DND-41 (cell line): ENCODE data around the gene LAPTM4A.

Experiments
- ATAC-seq: fragments of 200-7000 bp; cut with Tn5 transposase; 3 replicates; pipeline ENCODE4 v1.9.1; 2021; ENCODE audit warnings: low read depth; ENCODE audit not compliant: insufficient read depth
- DNase-seq: peaks from one replicate; pipeline ENCODE4 v3.0.0-alpha.2; 2020
- H2AFZ ChIP-seq: 2 replicates; pipeline ENCODE4 v1.6.0; 2012; ENCODE audit warnings: low read depth, low read length
- H3K27ac ChIP-seq: 2 replicates; pipeline ENCODE4 v1.5.1; 2012; ENCODE audit warnings: low read length, inconsistent platforms
- H3K27me3 ChIP-seq: fragments of 200-600 bp; sonication (generic); 2 replicates; pipeline ENCODE4 v1.6.0; 2012; ENCODE audit warnings: low read length, mild to moderate bottlenecking, inconsistent platforms; ENCODE audit not compliant: insufficient read depth, poor library complexity
- H3K36me3 ChIP-seq: 2 replicates; pipeline ENCODE4 v1.5.1; 2012; ENCODE audit warnings: low read length, inconsistent platforms; ENCODE audit not compliant: insufficient read depth
- H3K4me1 ChIP-seq: 2 replicates; pipeline ENCODE4 v1.5.1; 2012; ENCODE audit warnings: mild to moderate bottlenecking, low read length; ENCODE audit not compliant: insufficient read depth
- H3K4me2 ChIP-seq: 2 replicates; pipeline ENCODE4 v1.6.0; 2012; ENCODE audit warnings: mild to moderate bottlenecking, moderate library complexity, low read length, inconsistent platforms; ENCODE audit not compliant: insufficient read depth
- H3K4me3 ChIP-seq, 2 experiments: fragments of 200-600 bp in 1 of 2; shearing (Covaris generic) in 1 of 2; 2 replicates each; pipeline ENCODE4 v1.5.1; 2012 to 2016; ENCODE audit warnings: inconsistent platforms in 2 of 2, low read length in 2 of 2, mild to moderate bottlenecking in 2 of 2, low read depth in 1 of 2, moderate library complexity in 1 of 2
- H3K79me2 ChIP-seq: 2 replicates; pipeline ENCODE4 v1.6.0; 2012; ENCODE audit warnings: low read length, inconsistent platforms; ENCODE audit not compliant: insufficient read depth
- H3K9ac ChIP-seq: 2 replicates; pipeline ENCODE4 v1.6.0; 2012; ENCODE audit warnings: low read depth, mild to moderate bottlenecking, inconsistent platforms, low read length, moderate library complexity
- H3K9me3 ChIP-seq: 2 replicates; pipeline ENCODE4 v1.5.1; 2012; ENCODE audit warnings: low read length, moderate library complexity, mild to moderate bottlenecking, inconsistent platforms; ENCODE audit not compliant: insufficient read depth, severe bottlenecking
- H4K20me1 ChIP-seq: 2 replicates; pipeline ENCODE4 v1.6.0; 2012; ENCODE audit warnings: low read length; ENCODE audit not compliant: insufficient read depth
- CTCF ChIP-seq: IDR thresholded peaks from 2 replicates; pipeline ENCODE4 v1.5.1; 2012; ENCODE audit warnings: borderline replicate concordance, low read length, moderate library complexity, mild to moderate bottlenecking; ENCODE audit not compliant: poor library complexity, severe bottlenecking; ENCODE audit errors: extremely low read depth
- EZH2 ChIP-seq: IDR thresholded peaks from 3 replicates; pipeline ENCODE4 v1.6.1; 2012; ENCODE audit warnings: borderline replicate concordance, low read depth, mild to moderate bottlenecking, moderate library complexity, low read length, inconsistent platforms; ENCODE audit not compliant: severe bottlenecking

Gene LAPTM4A

GRCh38 chr2:20073460-20073859 is 22.0 kb upstream of the LAPTM4A start:
- Histone ChIP-seq H3K27ac (no peak overlapping the region), H3K4me2 (no peak overlapping the region), H2AFZ (no peak overlapping the region), H3K36me3 (no peaks in the 10 kb centered on the region), H3K9ac (no peak overlapping the region), H3K79me2 (no peaks in the 10 kb centered on the region), H3K27me3 (no peaks in the 10 kb centered on the region), H3K9me3 (no peaks in the 10 kb centered on the region), H3K4me3 (no peak overlapping the region), H4K20me1 (no peaks in the 10 kb centered on the region), H3K4me1 (no peaks in the 10 kb centered on the region)
- DNase-seq: no peak
- TF ChIP-seq CTCF: no peak
- no peak for TF ChIP-seq EZH2
- ATAC-seq: no peak

GRCh38 chr2:20072436-20073158 is 21.2 kb upstream of the LAPTM4A start:
- TF ChIP-seq EZH2 (no peak), CTCF (no peak)
- no peaks in the 10 kb centered on the region for H3K79me2 ChIP-seq
- H3K9me3 ChIP-seq: no peaks in the 10 kb centered on the region
- no peak overlapping the region for H3K4me3 ChIP-seq
- no peak overlapping the region for H3K4me2 ChIP-seq
- no peaks in the 10 kb centered on the region for H3K27me3 ChIP-seq
- no peaks in the 10 kb centered on the region for H3K36me3 ChIP-seq
- no peak for ATAC-seq
- no peak overlapping the region for H3K27ac ChIP-seq
- no peak overlapping the region for H3K9ac ChIP-seq
- DNase-seq: no peak
- H2AFZ ChIP-seq: no peak overlapping the region
- H3K4me1 ChIP-seq: no peaks in the 10 kb centered on the region
- H4K20me1 ChIP-seq: no peaks in the 10 kb centered on the region

- no peak overlapping the region for H2AFZ ChIP-seq
- no peak overlapping the region for H3K4me2 ChIP-seq
- H3K79me2 ChIP-seq: no peaks in the 10 kb centered on the region
- no peaks in the 10 kb centered on the region for H3K36me3 ChIP-seq
- no peaks in the 10 kb centered on the region for H4K20me1 ChIP-seq
- TF ChIP-seq CTCF: no peak
- no peak overlapping the region for H3K9ac ChIP-seq
- H3K27ac ChIP-seq: no peak overlapping the region
- H3K4me3 ChIP-seq: no peak overlapping the region
- no peaks in the 10 kb centered on the region for H3K27me3 ChIP-seq
- ATAC-seq (no peak), DNase-seq (no peak)
- no peaks in the 10 kb centered on the region for H3K9me3 ChIP-seq
- H3K4me1 ChIP-seq: no peaks in the 10 kb centered on the region
Measured at GRCh38 chr2:20071397-20072383, 20.3 kb upstream of the LAPTM4A start.
